ENCODE results near the gene OR51G1.
"Not testable (repeated sequence)": the region's sequence is repeated elsewhere in the genome, so short reads cannot be mapped to it uniquely, and the experiment has no call there.

Gene OR51G1, protein sequence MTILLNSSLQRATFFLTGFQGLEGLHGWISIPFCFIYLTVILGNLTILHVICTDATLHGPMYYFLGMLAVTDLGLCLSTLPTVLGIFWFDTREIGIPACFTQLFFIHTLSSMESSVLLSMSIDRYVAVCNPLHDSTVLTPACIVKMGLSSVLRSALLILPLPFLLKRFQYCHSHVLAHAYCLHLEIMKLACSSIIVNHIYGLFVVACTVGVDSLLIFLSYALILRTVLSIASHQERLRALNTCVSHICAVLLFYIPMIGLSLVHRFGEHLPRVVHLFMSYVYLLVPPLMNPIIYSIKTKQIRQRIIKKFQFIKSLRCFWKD

DNA sequence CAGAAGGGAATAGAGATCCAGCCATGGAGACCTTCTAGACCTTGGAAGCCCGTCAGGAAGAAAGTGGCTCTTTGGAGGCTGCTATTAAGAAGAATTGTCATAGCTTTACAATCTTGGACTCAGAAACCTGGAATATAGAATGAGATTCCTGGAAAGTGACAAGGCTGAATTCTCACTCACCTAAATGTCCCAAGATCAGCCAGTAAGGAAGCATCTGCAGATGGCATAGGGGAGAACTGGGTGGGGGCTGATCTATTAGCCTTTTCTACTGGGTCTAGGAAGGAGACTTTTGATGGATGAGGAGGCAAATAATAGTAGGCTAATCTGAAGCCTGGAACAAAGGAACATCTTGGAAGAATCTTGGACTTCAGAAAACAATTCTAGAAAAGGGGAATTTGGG lies at the start of gene OR51G1:
OR51G1 (minus strand) TSS at position 101 of the 400 bp plus-strand sequence; CDS start at position 101, 0 bp downstream.
- no peak for DNase-seq

DNA sequence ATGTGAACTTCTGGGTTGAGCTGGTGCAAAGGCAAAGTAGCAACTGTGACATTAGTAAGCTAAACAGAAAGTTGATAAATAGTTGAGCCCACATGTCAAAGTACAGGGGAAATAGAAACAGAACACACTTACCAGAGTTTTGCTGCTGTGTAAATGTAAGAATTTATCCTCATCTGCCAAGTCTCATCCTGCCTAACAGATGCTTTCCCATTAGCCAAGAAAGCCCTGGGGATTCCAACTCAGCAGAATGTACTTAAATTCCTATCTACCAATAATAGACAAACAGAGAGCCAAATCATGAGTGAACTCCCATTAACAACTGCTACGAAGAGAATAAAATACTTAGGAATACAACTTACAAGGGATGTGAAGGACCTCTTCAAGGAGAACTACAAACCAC lies 38.7 kb upstream of the OR51G1 start:
- DNase-seq: no peak

DNA sequence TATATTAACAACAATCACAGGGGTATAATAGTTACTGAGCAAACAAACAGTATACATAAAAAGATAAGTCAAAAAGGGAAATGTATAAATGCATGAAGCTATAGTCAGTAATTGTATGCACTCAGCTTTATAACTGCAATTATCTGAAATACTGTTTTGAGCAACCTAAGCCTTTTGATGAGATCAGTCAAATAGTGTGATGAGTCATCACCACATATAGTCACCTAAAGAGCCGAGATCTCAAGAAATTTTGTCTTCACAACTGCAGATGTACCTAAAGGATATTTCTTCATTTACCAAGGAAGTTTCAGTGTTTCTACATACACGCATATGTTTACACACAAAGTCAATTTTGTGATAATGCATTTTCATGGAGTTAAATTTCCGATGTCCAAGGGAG lies 36.7 kb upstream of the OR51G1 start:
- DNase-seq: no peak

DNA sequence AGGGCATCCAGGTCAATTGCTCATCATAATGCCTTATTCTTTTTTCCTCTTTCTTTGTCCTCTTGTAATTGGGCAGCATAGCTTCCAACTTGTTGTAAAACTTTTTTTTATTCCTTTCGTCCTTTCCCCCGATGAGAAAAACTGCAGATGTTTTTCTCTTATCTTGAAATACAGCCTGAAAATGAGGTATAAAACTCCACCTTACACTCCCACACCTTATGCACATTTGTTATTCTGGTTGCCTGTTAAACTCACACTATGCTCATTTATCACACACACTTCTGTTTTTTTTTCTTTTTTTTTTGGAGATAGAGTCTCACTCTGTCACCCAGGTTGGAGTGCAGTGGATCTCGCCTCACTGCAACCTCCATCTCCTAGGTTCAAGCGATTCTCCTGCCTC lies 33.3 kb upstream of the OR51G1 start:
- no peak for DNase-seq

DNA sequence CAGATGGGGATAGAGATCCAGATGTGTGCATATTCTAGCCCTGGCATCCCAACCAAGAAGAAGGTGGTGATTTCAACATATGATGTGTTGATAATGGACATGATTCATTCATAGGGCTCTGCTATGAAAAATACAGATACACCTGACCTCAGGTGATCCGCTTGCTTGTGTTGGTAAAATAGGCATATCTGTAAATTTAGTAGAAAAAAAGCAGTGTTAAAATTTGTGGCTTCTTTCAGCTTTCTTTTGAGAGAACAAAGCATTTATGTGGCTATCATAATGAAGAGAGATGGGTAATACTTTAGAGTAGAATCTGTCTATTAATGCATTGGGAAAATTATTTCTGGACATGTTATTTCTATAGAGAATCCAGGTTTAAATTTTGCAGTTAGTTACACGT lies 31.5 kb upstream of the OR51G1 start, which contains the start of gene OR51A2:
OR51A2 (minus strand) TSS at position 101 of the 400 bp plus-strand sequence; CDS start at position 101, 0 bp downstream.
- not testable (repeated sequence) for DNase-seq

DNA sequence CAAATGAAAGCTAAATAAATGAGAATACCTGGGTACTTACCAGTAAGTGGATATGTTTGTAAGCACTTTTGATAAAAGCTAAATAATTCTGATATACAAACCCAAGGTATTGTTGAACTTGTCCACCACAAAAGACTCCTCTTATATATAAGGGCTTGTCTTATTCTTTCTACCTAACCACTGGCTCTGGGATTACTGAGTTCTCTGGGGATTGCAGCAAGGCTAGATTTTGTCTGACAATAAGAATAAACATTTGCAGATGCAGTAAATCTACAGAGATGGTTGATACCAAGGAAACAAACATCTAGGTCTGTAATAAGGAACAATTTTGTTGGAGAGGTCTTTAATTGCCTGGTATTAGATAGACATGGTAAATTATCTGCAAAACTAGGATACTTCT lies 23.4 kb upstream of the OR51G1 start, which contains the start of gene OR51A4:
OR51A4 (minus strand) TSS at position 101 of the 400 bp plus-strand sequence. CDS start 505 bp downstream, outside the sequence.
- no peak for DNase-seq

DNA sequence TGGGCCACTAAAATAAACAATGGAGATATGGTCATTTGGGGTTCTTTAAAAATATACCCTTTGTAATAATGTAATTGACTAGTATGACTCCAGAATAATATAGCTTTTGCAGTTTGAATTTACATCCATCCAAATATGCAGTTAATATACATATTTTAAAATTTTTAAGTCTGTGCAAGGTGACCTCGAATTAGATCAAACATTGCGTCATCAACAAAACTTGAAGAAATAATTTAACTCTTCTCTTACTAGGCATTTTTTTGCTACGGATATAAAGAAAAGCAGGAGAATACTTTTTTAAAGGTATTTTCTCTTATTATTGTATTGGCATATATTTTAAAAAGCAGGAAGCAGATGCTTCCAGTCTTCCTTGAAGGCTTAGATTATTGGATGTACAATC lies 12.6 kb upstream of the OR51G1 start:
- no peak for DNase-seq

DNA sequence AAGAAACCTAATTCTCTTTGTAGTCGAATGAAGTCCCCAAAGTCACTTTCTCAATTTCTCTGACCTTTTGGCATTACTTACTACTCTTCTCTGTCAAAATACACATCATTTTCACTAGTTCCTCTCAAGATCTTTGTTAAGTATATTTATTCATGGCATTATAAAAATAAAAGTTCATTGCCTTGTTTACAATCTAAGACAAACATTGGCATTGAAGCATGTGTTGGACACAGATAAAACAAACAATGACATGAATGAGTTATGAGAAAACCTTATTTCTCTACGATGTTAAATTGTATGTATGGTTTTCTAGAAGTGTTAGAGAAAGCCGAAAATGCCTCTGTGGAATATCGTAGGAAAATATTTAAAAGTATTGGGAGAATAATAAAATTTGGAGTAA lies 8.6 kb upstream of the OR51G1 start:
- no peak for DNase-seq

DNA sequence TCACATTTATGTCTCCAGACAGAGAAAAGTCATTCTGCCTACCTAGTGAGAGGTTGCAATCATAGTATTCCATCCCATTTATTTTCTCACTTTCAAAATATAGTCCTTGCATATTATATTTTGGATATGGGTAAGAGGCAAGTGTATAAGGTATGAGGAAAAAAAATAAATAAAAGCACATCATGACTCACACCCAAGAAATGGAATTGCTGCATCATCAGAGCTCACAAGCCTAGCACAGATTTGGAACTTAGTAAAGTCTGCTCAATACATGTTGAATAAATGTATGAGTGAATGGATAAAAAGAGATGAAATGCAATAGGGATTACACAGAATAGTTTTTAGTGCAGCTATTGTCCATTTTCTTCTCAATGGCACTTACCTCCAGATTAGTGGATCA lies 2.5 kb upstream of the OR51G1 start:
- no peak for DNase-seq

DNA sequence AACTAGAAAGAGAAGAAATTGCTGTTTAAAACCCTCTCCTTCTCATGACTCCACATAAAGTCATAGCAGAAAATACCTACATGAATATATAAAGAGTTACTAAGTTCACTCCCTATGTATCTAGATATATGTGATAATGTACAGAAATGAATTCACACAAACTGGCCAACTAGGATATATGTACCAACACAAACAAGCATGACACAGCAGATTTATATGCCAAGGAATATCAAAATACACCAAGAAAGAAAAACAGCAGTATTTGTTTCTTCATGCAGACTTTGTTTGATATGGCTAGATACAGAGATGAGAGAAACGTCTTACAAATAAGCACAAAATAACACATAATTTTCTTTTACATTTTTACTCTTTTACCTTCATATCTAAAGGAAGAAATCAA lies 1.8 kb downstream of the OR51G1 start:
- no peak for DNase-seq

DNA sequence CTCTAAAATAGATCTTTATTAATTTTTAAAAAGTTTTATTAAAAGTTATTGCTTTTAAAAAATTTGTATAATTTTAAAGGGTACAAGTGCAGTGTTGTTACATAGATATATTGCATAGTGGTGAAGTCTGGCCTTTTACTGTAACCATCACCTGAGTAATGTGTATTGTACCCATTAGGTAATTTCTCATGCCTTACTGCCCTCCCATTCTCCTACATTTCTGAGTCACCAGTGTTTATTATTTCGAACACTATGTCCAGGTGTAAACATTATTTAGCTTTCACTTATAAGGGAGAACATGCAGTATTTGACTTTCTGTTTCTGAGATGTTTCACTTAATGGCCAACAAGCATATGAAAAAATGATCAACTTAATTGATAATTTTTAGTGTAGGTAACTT lies 2.3 kb downstream of the OR51G1 start:
- DNase-seq: no peak

DNA sequence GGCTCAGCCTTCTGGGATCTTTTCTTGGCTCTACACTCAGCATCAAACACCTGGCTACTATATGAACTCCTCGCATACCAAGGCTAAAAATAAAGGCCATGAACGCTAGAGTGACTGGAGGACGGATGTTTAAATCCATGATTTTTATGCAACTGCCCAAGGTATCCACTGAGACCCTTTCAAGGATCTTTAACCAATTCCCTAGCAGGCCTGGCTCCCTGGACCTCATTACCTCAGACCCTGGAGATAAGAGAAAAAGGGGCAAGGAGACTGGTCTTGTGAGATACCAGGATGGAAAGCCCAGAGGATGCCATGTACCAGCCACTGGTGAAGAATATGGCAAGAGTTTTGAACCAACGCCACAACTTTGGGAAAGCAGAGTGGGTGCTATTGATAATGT lies 4.9 kb downstream of the OR51G1 start, which contains the start of gene OR51G2:
OR51G2 (minus strand) TSS at position 101 of the 400 bp plus-strand sequence. CDS start 3,687 bp downstream, outside the sequence.
- DNase-seq: no peak

DNA sequence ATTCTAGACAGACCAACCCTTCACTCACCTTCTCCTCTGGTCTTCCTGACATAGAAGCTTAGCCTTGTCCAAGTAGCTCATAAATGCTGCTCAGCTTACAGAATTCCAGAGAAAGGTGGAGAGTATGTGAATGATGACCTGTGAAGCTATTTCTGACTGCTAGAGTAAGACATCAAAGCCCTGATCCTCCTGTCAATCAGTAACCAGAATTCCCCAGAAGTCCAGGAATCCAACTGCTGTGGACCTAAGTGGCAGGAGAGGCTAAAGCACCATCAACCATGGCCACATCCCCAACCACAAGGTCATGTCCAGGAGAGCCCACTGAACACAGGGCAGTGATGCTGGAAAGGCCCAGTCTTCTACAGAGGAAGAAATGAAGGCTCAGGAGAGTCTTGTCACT lies 7.6 kb downstream of the OR51G1 start:
- no peak for DNase-seq

DNA sequence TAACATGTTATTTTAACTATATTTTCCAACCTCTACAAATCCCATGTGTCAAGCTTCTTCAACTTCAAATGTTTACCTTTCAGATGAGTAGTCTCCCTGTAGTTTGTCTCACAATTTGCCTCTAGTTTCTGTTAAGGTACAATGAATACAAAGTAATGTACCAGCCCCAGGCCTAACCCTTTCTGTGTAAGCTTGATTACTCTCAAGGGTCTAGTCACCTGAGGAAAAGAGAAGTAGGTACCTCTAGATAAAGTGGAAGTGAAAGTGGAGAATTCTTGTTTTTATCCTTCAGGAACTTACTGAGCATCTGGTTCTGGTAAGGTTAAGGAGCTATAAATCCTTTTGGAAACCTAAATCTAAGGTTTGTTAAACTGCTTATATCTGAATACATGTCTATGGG lies 20.7 kb downstream of the OR51G1 start, which contains the start of gene OR51A7:
OR51A7 (plus strand) TSS at position 300 of the 400 bp plus-strand sequence. CDS start 3,587 bp downstream, outside the sequence.
- no peak for DNase-seq

DNA sequence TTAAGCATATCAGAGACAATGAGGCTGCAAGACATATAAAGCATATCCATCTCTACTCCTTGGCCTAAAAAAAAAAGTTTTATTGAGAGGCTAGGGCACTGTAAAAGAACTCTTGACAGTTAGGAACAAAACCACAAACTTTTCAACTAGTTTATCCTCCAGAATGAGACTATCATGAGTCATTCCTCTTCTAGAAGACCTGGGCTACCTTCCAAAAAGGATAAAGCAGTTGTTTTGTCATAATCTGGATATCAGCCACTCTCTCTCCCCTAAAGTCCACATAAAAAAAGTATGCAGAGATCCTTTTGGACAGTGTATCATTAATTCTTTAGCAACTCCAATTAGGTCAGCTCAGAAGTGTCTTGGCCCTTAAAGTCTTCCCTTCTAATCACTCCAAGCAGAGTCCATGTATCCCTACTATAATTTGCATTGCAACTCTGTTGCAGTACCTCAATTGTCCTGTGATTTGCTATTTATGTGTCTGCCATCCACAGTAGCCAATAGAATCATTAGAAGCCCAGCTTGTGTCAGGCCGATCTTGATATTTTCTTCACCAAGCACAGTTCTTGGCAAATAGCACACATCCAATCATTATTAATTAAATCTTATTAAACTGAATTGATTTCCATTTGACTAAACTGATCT lies 32.0 kb downstream of the OR51G1 start:
- no peak for DNase-seq

DNA sequence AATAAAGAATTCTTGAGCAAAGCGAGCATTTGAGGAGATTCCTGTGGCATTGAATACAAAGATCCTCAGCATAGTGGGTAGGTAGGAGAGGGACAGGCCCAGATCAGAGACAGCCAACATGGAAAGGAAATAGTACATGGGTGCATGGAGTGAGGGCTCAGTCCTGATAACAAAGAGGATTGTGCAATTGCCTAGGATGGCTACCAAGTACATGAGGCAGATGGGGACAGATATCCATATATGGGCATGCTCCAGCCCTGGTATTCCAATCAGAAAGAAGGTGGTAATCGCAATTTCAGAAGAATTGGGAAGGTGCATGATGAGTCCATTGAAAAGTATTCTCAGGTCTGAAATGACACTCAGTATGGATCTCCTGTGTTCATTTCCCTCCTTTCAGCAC lies 33.9 kb downstream of the OR51G1 start:
- no peak for DNase-seq

DNA sequence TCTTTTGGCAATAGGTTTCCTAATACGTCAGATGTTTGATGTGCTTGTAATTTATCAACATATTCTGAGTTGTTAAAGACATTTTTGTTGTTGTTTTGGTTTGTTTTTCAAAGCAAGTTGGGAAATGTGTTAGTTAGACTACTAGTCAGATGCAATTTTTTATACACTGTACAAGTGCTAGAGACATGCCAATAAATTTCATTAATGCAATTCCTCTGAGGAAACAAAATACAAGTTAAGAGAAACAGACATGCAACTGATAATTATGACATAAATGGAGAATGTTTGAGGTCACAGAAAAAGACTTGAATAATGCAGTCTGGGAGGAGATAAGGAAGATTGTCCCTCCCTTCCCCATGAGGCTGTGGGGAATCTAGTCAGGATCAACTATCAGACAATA lies 36.5 kb downstream of the OR51G1 start:
- DNase-seq: no peak

DNA sequence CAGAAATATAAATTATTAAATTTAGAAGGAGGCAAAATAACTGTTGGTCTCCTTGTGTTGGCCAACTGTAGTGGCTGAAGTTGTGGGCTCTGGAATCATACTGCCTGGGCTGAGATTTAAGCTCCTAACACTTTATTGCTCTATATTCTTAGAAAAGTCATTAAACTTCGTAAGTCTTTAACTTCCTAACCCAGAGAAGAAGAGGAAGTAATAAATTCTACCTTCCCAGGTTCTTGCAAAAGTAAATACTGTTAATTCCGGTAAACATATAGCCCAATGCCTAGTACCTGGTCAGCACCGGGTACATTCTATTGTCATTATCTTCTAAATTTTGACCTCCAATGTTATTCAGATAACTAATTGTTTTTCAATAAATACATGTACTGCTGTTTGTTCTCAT lies 38.0 kb downstream of the OR51G1 start:
- DNase-seq: no peak

DNA sequence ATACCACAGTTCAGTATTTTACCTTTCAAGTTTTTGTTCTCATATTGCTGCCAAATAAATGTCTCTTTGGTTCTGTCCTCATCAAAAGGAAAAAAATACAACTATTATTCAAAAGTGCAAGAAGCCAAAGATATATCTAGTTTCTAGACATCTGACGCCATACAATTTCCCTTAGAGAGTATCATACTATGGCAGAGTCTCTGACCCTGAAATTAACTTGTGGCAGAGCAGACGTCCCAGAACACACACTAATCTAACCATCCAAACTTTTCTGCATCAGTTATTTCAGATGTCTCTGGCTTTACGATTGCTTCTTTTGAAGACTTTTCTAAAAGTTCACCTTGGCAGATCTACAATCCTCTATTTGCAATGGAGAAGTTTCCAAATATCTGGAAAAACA lies 39.8 kb downstream of the OR51G1 start:
- DNase-seq: no peak

DNA sequence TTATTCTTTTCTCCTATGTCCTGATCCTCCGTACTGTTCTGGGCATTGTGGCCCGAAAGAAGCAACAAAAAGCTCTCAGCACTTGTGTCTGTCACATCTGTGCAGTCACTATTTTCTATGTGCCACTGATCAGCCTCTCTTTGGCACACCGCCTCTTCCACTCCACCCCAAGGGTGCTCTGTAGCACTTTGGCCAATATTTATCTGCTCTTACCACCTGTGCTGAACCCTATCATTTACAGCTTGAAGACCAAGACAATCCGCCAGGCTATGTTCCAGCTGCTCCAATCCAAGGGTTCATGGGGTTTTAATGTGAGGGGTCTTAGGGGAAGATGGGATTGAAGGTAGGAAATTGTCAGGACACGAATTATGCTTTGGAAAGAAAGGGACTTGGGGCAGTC lies 41.6 kb downstream of the OR51G1 start:
- no peak for DNase-seq

DNA sequence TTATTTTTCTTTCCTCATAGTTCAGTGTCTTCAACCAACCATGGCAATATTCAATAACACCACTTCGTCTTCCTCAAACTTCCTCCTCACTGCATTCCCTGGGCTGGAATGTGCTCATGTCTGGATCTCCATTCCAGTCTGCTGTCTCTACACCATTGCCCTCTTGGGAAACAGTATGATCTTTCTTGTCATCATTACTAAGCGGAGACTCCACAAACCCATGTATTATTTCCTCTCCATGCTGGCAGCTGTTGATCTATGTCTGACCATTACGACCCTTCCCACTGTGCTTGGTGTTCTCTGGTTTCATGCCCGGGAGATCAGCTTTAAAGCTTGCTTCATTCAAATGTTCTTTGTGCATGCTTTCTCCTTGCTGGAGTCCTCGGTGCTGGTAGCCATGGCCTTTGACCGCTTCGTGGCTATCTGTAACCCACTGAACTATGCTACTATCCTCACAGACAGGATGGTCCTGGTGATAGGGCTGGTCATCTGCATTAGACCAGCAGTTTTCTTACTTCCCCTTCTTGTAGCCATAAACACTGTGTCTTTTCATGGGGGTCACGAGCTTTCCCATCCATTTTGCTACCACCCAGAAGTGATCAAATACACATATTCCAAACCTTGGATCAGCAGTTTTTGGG lies 42.2 kb downstream of the OR51G1 start, which contains the start of gene OR51T1:
OR51T1 (plus strand) TSS at position 41 of the 641 bp plus-strand sequence; CDS start at position 41, 0 bp downstream.
- DNase-seq: no peak

DNA sequence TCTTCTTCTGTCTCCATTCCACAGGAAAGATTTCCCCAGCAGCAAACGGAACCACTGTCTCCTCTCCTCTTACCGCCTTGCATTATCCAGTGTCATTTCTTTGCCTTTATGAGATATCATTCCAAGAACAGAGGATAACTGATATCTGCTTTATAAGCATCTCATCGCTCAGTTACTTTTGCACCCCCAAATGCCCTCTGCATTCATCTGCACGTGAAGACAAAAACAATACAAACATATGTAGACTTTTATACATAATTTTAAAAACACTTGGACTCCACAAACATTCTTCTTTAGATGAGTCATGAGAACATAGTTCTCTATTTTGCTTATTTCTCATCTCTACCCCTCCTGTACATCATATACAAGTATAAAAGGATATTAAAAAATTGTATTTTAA lies 43.0 kb downstream of the OR51G1 start:
- no peak for DNase-seq
